HEK293T (cell line): Measurements from ENCODE around the gene DEFB119.

Experiments used
- ARNT ChIP-seq: fragments of 450-650 bp; IDR thresholded peaks from 2 replicates; pipeline ENCODE4 v1.6.1; 2017; ENCODE audit warnings: mild to moderate bottlenecking
- BHLHE40 ChIP-seq: fragments of 450-650 bp; IDR thresholded peaks from 2 replicates; pipeline ENCODE4 v1.6.1; 2016; ENCODE audit warnings: mild to moderate bottlenecking, moderate library complexity, borderline replicate concordance
- CTBP1 ChIP-seq: fragments of 450-650 bp; IDR thresholded peaks from 2 replicates; pipeline ENCODE4 v1.6.1; 2016; ENCODE audit warnings: borderline replicate concordance
- ELF4 ChIP-seq: fragments of 450-650 bp; IDR thresholded peaks from 2 replicates; pipeline ENCODE4 v1.6.1; 2017; ENCODE audit warnings: antibody characterized with exemption
- FOXK2 ChIP-seq: fragments of 450-650 bp; IDR thresholded peaks from 2 replicates; pipeline ENCODE4 v1.6.1; 2016; ENCODE audit warnings: mild to moderate bottlenecking
- FOXM1 ChIP-seq: fragments of 450-650 bp; IDR thresholded peaks from 2 replicates; pipeline ENCODE4 v1.6.1; 2017; ENCODE audit warnings: mild to moderate bottlenecking, borderline replicate concordance
- HDGF ChIP-seq: fragments of 450-650 bp; IDR thresholded peaks from 2 replicates; pipeline ENCODE4 v1.6.1; 2017; ENCODE audit warnings: antibody characterized with exemption, borderline replicate concordance
- L3MBTL2 ChIP-seq: fragments of 450-650 bp; conservative IDR thresholded peaks from 2 replicates; pipeline ENCODE4 v1.6.1; 2016; ENCODE audit warnings: mild to moderate bottlenecking
- LEF1 ChIP-seq: fragments of 450-650 bp; IDR thresholded peaks from 2 replicates; pipeline ENCODE4 v1.6.1; 2017; ENCODE audit warnings: mild to moderate bottlenecking, borderline replicate concordance
- SP1 ChIP-seq: fragments of 450-650 bp; IDR thresholded peaks from 2 replicates; pipeline ENCODE4 v1.6.1; 2017
- SUZ12 ChIP-seq: fragments of 450-650 bp; IDR thresholded peaks from 2 replicates; pipeline ENCODE4 v1.6.1; 2016; ENCODE audit warnings: mild to moderate bottlenecking
- TF ChIP-seq, protein P1 (sequence below): fragments of 450-650 bp; IDR thresholded peaks from 2 replicates; pipeline ENCODE4 v1.6.1; 2016

DNA sequence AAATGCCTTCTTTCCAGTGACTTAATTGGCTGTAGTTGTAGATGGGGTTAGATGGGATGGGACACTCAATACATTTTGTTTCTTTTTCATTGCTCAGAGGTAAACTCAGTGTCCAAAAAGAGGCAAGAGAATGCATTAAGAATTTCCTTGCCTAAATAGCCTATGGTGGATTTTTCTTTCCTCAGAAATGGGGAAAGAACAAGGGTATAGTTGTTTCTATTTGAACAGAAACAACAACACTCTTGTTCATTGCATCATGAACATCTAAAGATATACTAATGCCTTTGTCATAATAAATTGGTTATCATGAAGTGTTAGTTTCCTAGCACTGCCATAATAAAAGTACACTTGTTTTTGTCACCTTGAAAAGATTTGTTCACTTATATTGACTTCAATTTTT, 35.4 kb upstream of the DEFB119 start:
- TF ChIP-seq SP1: no peak
- TF ChIP-seq FOXK2: no peak
- no peak for TF ChIP-seq HDGF
- TF ChIP-seq CTBP1: no peak
- no peak for TF ChIP-seq SUZ12
- no peak for TF ChIP-seq ELF4
- no peak for TF ChIP-seq LEF1
- TF ChIP-seq, protein P1, sequence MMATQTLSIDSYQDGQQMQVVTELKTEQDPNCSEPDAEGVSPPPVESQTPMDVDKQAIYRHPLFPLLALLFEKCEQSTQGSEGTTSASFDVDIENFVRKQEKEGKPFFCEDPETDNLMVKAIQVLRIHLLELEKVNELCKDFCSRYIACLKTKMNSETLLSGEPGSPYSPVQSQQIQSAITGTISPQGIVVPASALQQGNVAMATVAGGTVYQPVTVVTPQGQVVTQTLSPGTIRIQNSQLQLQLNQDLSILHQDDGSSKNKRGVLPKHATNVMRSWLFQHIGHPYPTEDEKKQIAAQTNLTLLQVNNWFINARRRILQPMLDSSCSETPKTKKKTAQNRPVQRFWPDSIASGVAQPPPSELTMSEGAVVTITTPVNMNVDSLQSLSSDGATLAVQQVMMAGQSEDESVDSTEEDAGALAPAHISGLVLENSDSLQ: no peak
- no peak for TF ChIP-seq ARNT
- no peak for TF ChIP-seq FOXM1
- no peak for TF ChIP-seq L3MBTL2
- TF ChIP-seq BHLHE40: no peak
